Testis (tissue), 2 donors: ENCODE measurements around the gene OR4N5.

Experiments
- POLR2A ChIP-seq: fragments of 450-650 bp; IDR thresholded peaks from one replicate; pipeline ENCODE4 v1.6.1; 2017; ENCODE audit warnings: antibody characterized with exemption, mild to moderate bottlenecking, moderate library complexity
- TF ChIP-seq, protein P1 (sequence below), 3 experiments: fragments of 450-650 bp in 2 of 3; fragments of 200-600 bp in 1 of 3; sonication (generic) in 1 of 3; IDR thresholded peaks; one replicate each; pipeline ENCODE4 v1.5.1; 2016 to 2019; ENCODE audit warnings: antibody characterized with exemption in 3 of 3, mild to moderate bottlenecking in 2 of 3, moderate library complexity in 1 of 3

DNA sequence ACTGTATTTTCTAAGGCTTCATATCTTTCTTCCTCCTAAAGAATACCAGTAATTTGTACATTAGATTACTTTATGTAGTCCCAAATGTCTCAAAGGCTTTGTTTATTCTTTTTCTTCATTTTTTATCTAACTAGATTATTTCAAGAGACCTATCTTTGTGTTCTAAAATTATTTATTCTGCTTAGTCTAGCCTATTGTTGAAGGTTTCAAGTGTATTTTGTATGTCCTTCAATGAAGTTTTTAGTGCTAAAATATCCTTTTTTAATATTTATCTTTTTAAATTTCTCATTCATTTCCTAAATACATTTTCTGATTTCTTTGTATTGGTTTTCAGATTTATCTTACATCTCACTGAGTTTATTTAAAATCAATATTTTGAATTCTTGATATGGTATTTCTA lies 25.8 kb downstream of the OR4N5 start:
- no peak for TF ChIP-seq POLR2A
- TF ChIP-seq, protein P1, sequence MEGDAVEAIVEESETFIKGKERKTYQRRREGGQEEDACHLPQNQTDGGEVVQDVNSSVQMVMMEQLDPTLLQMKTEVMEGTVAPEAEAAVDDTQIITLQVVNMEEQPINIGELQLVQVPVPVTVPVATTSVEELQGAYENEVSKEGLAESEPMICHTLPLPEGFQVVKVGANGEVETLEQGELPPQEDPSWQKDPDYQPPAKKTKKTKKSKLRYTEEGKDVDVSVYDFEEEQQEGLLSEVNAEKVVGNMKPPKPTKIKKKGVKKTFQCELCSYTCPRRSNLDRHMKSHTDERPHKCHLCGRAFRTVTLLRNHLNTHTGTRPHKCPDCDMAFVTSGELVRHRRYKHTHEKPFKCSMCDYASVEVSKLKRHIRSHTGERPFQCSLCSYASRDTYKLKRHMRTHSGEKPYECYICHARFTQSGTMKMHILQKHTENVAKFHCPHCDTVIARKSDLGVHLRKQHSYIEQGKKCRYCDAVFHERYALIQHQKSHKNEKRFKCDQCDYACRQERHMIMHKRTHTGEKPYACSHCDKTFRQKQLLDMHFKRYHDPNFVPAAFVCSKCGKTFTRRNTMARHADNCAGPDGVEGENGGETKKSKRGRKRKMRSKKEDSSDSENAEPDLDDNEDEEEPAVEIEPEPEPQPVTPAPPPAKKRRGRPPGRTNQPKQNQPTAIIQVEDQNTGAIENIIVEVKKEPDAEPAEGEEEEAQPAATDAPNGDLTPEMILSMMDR (IDR thresholded peaks at IDR 0.05), result no peak
